Muscle of arm (tissue), 14 donors: ENCODE results near the gene CD74. TPM values are rescaled to one million over a fixed set of nuclear protein-coding genes. Genes with fewer than 3 reads are reported as not detected.
"Not testable (repeated sequence)": the region's sequence is repeated elsewhere in the genome, so short reads cannot be mapped to it uniquely, and the experiment has no call there.

ENCODE experiments used
- DNase-seq: peaks from one replicate; pipeline ENCODE4 v3.0.0-alpha.2; 2013
- long read RNA-seq, 11 donors: transcript quantifications; one replicate each; lab custom pipeline, GENCODE V29; 2026
- polyA plus RNA-seq, 12 donors: library from polyadenylated mRNA; unstranded; fragments of 120-200 nt; gene quantifications; one replicate each; pipeline ENCODE4 v1.2.1, GENCODE V29; 2013; ENCODE audit not compliant: insufficient read length in 12 of 12

The CD74 gene
- 100 to 1,000 TPM in 3 of 12 donors, 10 to 100 TPM in 8, not detected in 1; 44.8 to 427 (median 79.9) TPM for polyA plus RNA-seq
- long read RNA-seq, donor 1, transcript CD74-202 (8 exons, 1,449 nt), result major isoform, 186 of 314 reads
- long read RNA-seq, donor 1, transcript CD74-201 (9 exons, 981 nt), result minor isoform, 36 of 314 reads
- long read RNA-seq, donor 1, transcript CD74-204 (6 exons, 816 nt), result minor isoform, 5 of 314 reads
- long read RNA-seq, donor 1, partial matches to known transcripts, result 71 of 314 reads
- long read RNA-seq, donor 1, other reads (novel, unspliced or antisense), result 11 of 314 reads
- long read RNA-seq, donor 2, transcript CD74-201 (9 exons, 981 nt), result minor isoform, 6 of 38 reads
- long read RNA-seq, donor 2, transcript CD74-202 (8 exons, 1,449 nt), result major isoform, 31 of 38 reads
- long read RNA-seq, donor 2, partial matches to known transcripts, result 0 of 38 reads
- long read RNA-seq, donor 2, other reads (novel, unspliced or antisense), result 0 of 38 reads
- long read RNA-seq, donor 3, transcript CD74-201 (9 exons, 981 nt), result minor isoform, 5 of 25 reads
- long read RNA-seq, donor 3, transcript CD74-202 (8 exons, 1,449 nt), result major isoform, 19 of 25 reads
- long read RNA-seq, donor 3, partial matches to known transcripts, result 0 of 25 reads
- long read RNA-seq, donor 3, other reads (novel, unspliced or antisense), result 0 of 25 reads
- long read RNA-seq, donor 4, transcript CD74-202 (8 exons, 1,449 nt), result major isoform, 12 of 13 reads
- long read RNA-seq, donor 4, partial matches to known transcripts, result 0 of 13 reads
- long read RNA-seq, donor 4, other reads (novel, unspliced or antisense), result 0 of 13 reads
- long read RNA-seq, donor 5, transcript CD74-202 (8 exons, 1,449 nt), result major isoform, 34 of 38 reads
- long read RNA-seq, donor 5, partial matches to known transcripts, result 0 of 38 reads
- long read RNA-seq, donor 5, other reads (novel, unspliced or antisense), result 0 of 38 reads
- long read RNA-seq, donor 6, transcript CD74-202 (8 exons, 1,449 nt), result major isoform, 18 of 32 reads
- long read RNA-seq, donor 6, partial matches to known transcripts, result 11 of 32 reads
- long read RNA-seq, donor 6, other reads (novel, unspliced or antisense), result 0 of 32 reads
- long read RNA-seq, donor 7, transcript CD74-202 (8 exons, 1,449 nt), result major isoform, 14 of 18 reads
- long read RNA-seq, donor 7, partial matches to known transcripts, result 0 of 18 reads
- long read RNA-seq, donor 7, other reads (novel, unspliced or antisense), result 0 of 18 reads
- long read RNA-seq, donor 8, transcript CD74-202 (8 exons, 1,449 nt), result major isoform, 39 of 44 reads
- long read RNA-seq, donor 8, partial matches to known transcripts, result 0 of 44 reads
- long read RNA-seq, donor 8, other reads (novel, unspliced or antisense), result 0 of 44 reads
- long read RNA-seq, donor 9, transcript CD74-201 (9 exons, 981 nt), result minor isoform, 7 of 49 reads
- long read RNA-seq, donor 9, transcript CD74-202 (8 exons, 1,449 nt), result major isoform, 40 of 49 reads
- long read RNA-seq, donor 9, partial matches to known transcripts, result 0 of 49 reads
- long read RNA-seq, donor 9, other reads (novel, unspliced or antisense), result 0 of 49 reads
- long read RNA-seq, donor 10, transcript CD74-202 (8 exons, 1,449 nt), result major isoform, 46 of 67 reads
- long read RNA-seq, donor 10, transcript CD74-201 (9 exons, 981 nt), result minor isoform, 10 of 67 reads
- long read RNA-seq, donor 10, partial matches to known transcripts, result 11 of 67 reads
- long read RNA-seq, donor 10, other reads (novel, unspliced or antisense), result 0 of 67 reads
- long read RNA-seq, donor 11, transcript CD74-202 (8 exons, 1,449 nt), result major isoform, 15 of 21 reads
- long read RNA-seq, donor 11, partial matches to known transcripts, result 0 of 21 reads
- long read RNA-seq, donor 11, other reads (novel, unspliced or antisense), result 0 of 21 reads

DNA sequence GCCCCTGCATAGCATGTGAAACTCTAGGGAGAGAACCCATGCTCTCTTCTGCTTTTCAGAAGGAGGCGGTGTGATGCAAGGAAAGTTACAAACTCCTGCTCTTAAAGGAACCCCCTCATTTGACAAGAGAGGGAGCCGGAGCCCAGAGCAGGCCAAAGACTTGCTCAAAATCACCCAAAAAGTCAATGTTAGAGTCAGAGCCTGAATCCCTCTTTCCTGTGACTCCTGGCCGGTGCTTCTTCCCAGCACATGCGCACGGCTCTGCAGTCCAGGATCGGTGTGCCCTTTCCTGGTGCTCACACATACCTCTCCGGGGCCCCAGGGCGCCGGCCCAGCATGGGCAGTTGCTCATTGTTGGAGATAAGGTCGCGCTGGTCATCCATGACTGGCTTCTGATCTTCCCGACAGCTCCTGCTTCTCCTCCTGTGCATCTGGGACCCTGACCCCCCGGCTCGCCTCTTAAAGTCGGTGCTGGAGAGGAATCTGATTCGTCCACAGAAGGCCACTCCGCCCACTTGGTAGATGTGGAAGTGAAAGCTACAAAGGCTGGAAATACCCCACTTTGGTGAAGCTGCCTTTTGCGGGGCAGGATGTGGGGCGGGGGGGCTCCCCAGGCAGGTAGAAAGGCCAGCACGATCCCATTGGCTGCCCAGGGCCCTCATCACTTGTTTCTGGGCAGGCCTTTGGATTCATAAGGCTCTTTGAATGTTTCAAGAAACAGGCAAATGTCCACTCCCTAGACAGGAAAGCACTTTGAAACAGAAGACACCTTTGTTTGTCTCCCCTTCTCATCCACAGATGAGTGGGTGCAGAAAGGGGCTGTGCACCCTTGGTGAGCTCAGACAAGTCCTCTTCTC lies at the start of gene CD74:
CD74 (minus strand) TSS at position 592 of the 857 bp plus-strand sequence; CDS start at position 431, 161 bp downstream.
- peak; percentile 53 for DNase-seq

DNA sequence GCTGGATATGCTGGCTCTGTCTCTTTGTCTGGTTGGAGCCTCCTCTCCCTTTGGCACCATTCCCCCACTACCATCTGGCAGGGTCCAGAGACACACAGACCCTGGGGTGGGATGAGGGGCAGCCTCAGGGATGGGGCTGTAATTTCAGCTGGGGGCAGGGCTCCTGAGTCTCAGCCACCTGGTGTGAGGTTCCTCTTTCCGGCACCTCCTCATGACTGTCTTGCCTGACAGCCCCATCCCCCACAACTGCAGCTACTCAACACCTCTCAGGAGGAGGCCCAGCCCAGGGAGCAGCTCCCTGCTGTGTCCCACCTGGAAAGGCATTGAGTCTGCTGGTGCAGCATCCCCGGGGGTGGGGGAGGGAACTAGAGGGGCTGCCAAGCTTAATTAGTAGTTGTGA lies 48.5 kb upstream of the CD74 start:
- no peak for DNase-seq

DNA sequence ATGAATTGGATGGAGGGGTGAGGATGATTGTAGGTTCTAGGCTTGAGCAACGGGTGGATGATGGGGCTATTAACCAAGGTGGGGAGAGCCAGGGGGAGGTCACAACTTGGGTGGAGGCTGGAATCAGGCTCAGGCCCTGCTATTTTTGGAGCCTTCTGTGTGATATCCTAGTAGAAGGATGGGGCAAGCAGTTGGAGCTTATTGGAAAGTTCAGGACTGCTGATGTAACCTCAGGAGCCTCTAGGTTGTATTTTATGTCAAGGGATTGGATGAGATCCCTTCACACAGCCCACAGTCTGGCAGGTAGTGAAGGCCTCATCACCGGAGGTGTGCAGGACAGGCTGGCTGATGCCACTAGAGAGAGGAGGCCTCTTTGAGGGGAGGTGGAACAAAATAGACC lies 48.1 kb upstream of the CD74 start:
- no peak for DNase-seq

DNA sequence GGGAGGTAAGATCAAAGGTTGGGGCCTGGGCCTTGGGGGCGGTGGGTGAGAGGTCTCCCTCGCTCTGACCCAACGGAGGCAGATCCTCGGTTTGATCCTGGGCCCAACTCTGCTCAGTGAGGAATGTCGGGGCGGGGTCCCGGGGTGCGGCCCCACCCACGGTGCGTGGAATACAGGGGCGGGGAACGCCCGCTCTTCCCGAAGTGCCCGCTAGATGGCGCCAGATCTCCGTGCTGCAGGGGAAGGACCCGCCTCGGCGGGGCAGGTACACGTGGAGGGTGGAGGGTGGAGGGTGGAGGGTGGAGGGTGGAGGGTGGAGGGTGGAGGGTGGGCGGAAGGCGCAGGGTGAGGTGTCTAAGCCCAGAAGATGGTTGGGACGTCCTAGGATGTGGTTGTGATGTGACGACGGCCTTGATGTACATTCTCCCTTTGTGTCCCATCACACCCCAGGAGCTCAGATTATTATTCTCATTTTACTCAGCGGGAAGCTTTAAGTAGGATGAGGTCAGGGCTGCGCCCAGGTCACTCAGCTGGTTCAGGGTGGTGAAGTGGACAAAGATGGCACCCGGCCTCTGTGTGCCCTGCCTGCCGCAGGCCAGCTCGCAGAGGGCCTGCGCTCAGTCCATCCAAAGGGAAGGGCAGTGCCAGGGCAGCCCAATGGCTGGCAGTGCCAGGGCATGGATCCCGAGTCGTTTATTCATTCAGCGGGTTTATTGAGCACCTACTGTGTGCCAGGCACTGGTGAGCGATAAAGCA lies 46.3 kb upstream of the CD74 start:
- peak; percentile 76 for DNase-seq

DNA sequence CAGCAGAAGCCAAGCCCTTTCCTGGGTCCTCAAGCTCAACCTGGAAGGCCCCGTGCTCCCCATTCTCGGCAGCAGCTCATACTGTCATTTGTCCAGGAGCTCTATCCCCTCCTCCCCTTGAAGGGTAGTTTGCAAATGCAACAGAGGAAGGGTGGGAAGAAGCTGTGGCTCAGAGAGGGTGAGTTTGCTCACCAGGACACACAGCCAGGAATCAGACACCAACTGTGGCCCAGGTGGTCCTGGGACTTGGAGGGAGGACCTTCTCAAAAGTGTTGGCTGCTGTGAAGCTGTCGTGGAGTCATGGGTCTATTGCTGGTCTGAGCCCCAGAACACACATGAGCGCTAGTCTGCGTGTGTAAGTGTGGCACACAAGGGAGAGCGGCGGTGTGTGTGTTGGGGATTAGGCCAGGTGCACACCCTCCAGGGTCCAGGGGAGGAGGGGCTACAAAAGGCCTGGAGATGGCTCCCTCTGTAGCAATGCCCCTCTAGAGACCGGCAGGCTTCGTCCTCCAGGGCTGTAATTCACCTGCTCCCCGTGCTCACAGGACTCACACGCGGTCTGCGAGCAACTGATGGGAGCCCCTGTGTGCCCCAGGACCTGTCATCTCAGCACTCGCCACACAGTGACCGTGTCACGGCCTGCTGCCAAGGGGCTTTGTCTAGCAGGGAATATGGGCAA lies 45.0 kb upstream of the CD74 start:
- DNase-seq, result no peak

DNA sequence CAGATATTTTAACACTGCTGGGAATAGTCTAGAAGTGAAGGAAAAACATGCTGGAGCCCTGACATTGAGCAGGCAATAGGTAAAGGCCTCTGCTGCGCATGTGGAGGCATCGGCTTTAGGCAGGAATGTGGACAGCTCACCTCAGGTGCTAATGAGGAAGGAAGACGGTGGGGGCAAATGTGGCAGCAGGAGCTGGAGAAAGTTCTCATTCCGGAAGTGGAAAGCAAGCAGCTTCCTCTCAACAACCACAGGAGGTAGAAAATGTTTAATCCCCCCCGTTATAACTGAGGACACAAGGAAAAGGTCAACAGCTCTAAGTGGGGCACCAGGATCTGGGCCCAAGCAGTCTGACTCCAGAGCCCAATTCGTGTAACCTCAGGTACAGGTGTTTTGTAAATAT lies 44.4 kb upstream of the CD74 start:
- no peak for DNase-seq

DNA sequence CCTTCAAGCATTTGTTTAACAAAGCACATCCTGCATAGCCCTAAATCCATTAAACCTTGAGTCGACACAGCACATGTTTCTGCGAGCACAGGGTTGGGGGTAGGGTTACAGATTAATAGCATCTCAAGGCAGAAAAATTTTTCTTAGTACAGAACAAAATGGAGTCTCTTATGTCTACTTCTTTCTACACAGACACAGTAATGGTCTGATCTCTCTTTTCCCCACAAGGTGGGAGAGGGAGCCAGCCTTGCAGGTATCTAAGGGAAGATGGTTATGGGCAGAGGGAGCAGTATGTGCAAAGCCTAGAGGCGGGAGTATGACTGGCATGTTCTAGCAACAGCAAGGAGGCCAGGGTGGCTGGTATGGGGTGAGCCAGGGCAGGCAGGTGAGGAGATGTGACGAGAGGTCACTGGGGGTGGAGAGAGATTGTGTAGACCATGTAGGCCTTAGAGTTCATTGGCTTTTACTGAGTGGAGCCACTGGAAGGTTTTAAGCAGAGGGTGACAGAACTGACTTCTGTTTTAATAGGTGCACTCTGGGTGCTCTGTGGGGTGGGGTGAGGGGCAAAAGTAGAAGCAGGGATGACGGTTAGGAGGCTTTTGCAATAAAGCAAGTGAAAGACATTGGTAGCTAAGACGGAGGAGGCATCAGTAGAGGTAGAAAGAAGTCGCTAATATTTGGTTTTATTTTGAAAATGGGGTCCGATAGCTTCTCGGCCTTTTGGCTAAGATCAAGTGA lies 42.0 kb upstream of the CD74 start:
- DNase-seq, result no peak

DNA sequence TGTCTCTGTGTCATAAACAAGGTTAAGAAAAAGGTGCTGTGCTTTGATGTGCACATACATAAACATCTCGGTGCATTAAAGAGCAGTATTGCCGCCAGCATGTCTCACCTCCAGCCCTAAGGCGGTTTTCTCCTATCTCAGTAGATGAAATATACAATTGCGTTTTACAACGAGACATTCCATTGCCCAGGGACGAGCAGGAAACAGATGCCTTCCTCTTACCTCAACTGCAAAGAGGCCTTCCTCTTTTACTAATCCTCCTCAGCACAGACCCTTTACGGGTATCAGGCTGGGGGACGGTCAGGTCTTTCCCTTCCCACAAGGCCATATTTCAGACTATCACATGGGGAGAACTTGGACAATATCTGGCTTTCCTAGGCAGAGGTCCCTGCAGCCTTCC lies 41.3 kb upstream of the CD74 start:
- DNase-seq, result not testable (repeated sequence)

DNA sequence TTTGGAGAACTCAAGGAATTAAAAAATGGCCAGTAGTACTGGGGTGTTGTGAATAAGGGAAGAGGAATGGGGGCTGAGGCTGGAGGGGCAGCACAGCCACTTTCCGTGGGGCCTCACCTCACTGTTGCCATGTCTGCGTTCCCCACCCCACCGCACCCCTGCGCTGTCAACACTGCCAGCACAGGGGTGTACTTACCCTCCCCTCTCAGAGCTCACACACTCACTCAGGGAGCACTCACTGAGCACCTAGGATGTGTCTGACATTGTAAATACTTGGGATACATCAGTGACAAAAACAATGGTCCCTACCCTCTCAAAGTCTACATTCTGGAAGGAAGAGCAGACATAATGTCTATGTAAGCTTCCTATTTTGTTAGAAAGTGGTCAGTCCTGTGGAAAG lies 40.2 kb upstream of the CD74 start:
- no peak for DNase-seq

DNA sequence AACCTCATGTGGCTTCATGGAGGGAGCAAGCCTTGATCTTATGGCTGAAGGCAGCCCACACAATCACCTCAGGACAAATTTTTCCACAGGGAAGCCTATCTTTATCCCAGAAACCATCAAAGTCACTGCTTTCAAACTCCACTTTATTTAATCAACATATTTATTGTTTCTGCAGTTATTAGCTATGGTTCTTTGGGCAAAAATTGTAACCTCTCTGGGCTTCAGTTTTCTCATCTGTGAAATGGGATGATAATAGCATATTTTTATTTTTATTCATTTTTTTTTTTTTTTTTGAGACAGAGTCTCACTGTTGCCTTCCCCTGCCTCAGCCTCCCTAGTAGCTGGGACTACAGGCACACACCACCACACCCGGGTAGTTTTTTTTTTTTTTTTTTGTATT lies 38.9 kb upstream of the CD74 start:
- DNase-seq, result no peak

DNA sequence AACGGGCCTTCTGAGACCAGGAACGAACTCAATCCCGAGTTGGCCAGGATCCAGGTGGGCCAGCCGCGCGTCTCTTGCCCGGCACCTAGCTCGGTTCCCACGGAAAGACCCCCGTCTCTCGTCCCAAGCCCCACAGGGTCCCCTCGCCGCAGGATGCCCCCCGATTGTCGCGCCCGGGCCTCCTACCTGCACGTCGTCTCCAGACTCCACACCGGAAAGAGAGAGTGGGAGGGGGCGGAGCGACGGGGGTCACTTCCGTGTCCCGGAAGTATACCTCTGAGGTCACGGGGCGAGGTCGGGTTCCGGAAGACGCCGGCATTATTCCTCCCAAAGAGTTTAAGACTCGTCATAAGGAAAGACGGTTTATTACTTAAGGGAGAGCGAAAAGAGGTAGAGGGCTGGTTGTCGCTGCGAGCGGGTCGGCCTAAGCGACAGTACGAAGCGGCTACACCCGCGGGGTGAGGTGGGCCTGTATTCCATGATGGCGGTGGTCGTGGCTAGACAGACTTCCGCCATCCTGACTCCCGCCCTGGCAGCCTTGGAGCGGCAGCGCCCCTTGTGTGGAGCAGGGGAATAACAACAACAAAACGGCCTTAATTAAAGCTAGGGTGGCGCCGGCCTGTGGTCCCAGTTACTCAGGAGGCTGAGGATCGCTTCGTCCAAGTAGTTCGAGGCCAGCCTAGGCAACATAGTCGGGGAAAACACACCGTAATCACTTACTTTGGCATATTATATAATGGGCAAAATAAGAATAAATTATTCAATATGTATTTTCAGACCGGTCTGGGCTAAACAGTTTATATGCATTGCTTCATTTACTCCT lies 37.0 kb upstream of the CD74 start, which contains the start of gene RPS14:
RPS14 (minus strand) TSS at position 223 of the 823 bp plus-strand sequence. CDS start 2,006 bp downstream, outside the sequence.
- DNase-seq, result peak; percentile 97

DNA sequence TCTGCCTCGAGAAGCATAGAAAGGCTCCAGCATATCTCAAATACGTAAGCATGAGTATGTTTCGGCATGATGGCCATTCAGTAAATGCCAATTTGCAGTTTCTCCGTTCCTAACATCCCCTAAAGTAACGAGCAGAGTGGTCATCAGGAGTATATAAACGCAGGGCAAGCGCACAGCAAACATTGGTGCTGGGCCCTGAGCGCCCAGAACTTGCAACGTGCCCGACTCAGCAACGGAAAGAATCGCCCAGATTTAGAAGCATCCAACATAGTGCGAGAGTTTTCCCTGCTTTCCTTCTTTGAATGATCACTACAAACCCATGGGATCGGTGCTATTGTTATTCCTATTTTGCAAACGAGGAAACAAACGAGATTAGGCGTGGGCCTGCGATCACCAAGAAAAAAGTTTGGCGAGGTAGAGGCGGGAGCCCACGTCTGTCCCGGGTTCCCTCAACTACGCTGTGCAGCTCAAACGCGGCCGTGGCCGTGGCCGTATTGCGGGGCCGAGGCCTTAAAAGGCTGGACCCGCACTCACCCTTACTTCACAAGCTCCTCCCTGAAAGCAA lies 36.3 kb upstream of the CD74 start:
- DNase-seq, result peak; percentile 46

DNA sequence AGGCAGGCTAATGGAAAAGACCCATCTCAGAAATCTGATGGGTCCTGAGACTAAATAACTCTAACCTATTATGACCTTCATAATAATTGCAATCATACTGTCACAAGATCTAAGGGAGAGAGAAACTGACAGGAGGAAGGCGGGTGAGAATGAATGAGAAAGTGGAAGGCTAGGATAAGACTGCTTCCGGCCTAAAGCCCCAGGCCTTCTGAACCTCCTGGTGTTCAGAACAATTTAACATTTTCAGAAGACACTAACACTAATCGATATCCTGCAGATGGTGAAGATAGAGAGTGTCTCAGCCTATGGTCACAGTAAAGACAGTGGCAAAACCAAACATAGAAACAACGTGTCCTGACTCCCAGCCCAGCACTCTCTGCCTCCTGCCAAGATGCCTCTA lies 35.6 kb upstream of the CD74 start:
- no peak for DNase-seq

DNA sequence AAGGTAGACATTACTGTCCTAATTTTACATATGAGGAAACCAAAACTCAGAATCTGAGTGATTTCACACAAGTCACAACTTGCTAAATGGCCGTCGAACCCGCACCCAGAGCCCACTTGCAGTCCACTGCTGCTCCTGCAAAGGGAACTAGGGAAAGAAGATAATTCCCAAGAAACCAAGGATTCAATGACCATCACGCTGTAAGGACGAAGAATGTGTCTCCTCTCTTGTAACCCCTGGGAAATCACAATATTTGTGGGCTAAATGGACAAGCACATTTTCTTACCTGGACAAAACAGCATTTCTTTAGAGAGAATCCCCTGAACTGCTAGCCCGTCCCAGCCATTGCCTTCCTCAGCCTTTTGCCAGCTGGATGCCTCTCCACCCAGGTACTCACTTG lies 34.5 kb upstream of the CD74 start:
- DNase-seq, result no peak

DNA sequence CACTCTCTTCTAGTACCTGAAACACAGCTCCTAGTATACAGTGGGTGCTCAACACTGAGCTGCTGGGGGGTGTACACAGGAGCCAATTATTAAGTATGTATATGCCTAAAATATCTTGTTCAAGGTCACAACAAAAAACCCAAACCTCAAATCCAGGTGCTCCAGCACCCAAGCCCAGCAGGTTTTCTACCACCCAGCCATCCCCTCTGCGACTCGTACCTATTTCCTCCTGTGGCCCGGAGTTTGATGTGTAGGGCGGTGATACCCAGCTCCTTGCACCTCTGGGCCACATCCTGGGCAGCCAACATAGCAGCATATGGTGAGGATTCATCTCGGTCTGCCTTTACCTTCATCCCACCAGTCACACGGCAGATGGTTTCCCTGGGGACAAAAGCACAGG lies 33.9 kb upstream of the CD74 start:
- no peak for DNase-seq

DNA sequence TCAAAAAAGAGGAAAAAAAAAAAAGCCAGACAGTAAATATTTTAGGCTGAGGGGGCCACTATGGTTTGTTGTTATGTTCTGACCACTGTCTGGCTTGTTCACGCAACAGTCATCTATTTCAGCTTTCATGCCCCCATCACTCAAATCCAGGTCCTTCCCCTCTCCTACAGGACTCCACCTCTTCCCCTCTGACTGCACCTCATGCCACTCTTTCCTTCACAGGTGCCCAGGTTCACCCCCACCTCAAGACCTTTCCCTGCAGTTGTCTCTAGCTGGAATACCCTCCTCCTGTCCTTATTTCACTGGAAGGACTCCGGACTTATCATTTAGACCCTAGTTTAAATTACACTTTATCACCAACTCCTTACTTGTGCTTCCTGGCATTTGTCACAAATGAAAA lies 33.4 kb upstream of the CD74 start:
- no peak for DNase-seq
